GM12873 (cell line): ENCODE results near the gene ABCC8.

ENCODE experiments used
- CTCF ChIP-seq: IDR thresholded peaks from 2 replicates; pipeline ENCODE4 v1.5.1; 2012; ENCODE audit warnings: low read depth, mild to moderate bottlenecking, moderate library complexity, low read length, control low read depth; ENCODE audit not compliant: insufficient read depth; ENCODE audit errors: missing control alignments

Gene ABCC8

GRCh38 chr11:17481905-17482304 lies 5.3 kb upstream of the ABCC8 start:
- TF ChIP-seq CTCF = no peak

- no peak for TF ChIP-seq CTCF
Observed at GRCh38 chr11:17479284-17480214, 2.9 kb upstream of the ABCC8 start.

- no peak for TF ChIP-seq CTCF
Observed at GRCh38 chr11:17478070-17478469, 1.4 kb upstream of the ABCC8 start.

- TF ChIP-seq CTCF = no peak
Observed at GRCh38 chr11:17477361-17477760, 716 bp upstream of the ABCC8 start.

- no peak for TF ChIP-seq CTCF
Observed at GRCh38 chr11:17477084-17477333, 364 bp upstream of the ABCC8 start.

- TF ChIP-seq CTCF = no peak
Observed at GRCh38 chr11:17475666-17476316, 854 bp downstream of the ABCC8 start.

- TF ChIP-seq CTCF = peak; percentile 19
Observed at GRCh38 chr11:17473071-17473744, 3.4 kb downstream of the ABCC8 start.
